DMS53 treated with DMSO at 0.1 percent for 48 hours (cell line): Measurements from ENCODE around the gene CD209.

Source experiments
- DNase-seq: peaks from one replicate; lab custom pipeline; 2025; ENCODE audit not compliant: unreplicated experiment; lab: John Stamatoyannopoulos, UW

CD209 gene

GRCh38 chr19:7739801-7740681, 7.3 kb downstream of the CD209 start:
- DNase-seq, result no peak

- no peak for DNase-seq
Observed at GRCh38 chr19:7739211-7739755, 8.1 kb downstream of the CD209 start.

GRCh38 chr19:7738023-7738422, 9.3 kb downstream of the CD209 start:
- no peak for DNase-seq

- DNase-seq, result no peak
Observed at GRCh38 chr19:7737215-7737614, 10.1 kb downstream of the CD209 start.

- DNase-seq, result no peak
Observed at GRCh38 chr19:7736148-7736547, 11.2 kb downstream of the CD209 start.

GRCh38 chr19:7734220-7735203, 12.8 kb downstream of the CD209 start:
- no peak for DNase-seq

- DNase-seq, result no peak
Observed at GRCh38 chr19:7733376-7733775, 14.0 kb downstream of the CD209 start.

GRCh38 chr19:7732045-7732444, 15.3 kb downstream of the CD209 start, which contains the start of gene CLEC4G:
Gene CLEC4G, minus strand, starts transcription at chr19:7732110. Its CDS starts 8 bp downstream, at chr19:7732102.
- no peak for DNase-seq

- DNase-seq, result no peak
Observed at GRCh38 chr19:7731615-7732014, 15.7 kb downstream of the CD209 start.

GRCh38 chr19:7731218-7731595, 16.1 kb downstream of the CD209 start:
- DNase-seq, result no peak

- no peak for DNase-seq
Observed at GRCh38 chr19:7730286-7731217, 16.8 kb downstream of the CD209 start.

- no peak for DNase-seq
Observed at GRCh38 chr19:7729831-7730285, 17.5 kb downstream of the CD209 start.

GRCh38 chr19:7729211-7729610, 18.1 kb downstream of the CD209 start:
- DNase-seq, result no peak

- DNase-seq, result no peak
Observed at GRCh38 chr19:7725791-7726190, 21.5 kb downstream of the CD209 start.

GRCh38 chr19:7722231-7722651, 25.1 kb downstream of the CD209 start:
- peak; percentile 8 for DNase-seq

- DNase-seq, result no peak
Observed at GRCh38 chr19:7720351-7720750, 27.0 kb downstream of the CD209 start.

- no peak for DNase-seq
Observed at GRCh38 chr19:7718668-7719067, 28.7 kb downstream of the CD209 start.

- no peak for DNase-seq
Observed at GRCh38 chr19:7716762-7717161, 30.6 kb downstream of the CD209 start.

- no peak for DNase-seq
Observed at GRCh38 chr19:7715671-7716070, 31.7 kb downstream of the CD209 start.

- no peak for DNase-seq
Observed at GRCh38 chr19:7710616-7711015, 36.7 kb downstream of the CD209 start.
